Measurements from ENCODE around the gene FAM237B.
A peak's percentile ranks its signal among the peaks of the same experiment; 100 is the strongest.
"Not testable (repeated sequence)": the region's sequence is repeated elsewhere in the genome, so short reads cannot be mapped to it uniquely, and the experiment has no call there.

FAM237B gene

DNA sequence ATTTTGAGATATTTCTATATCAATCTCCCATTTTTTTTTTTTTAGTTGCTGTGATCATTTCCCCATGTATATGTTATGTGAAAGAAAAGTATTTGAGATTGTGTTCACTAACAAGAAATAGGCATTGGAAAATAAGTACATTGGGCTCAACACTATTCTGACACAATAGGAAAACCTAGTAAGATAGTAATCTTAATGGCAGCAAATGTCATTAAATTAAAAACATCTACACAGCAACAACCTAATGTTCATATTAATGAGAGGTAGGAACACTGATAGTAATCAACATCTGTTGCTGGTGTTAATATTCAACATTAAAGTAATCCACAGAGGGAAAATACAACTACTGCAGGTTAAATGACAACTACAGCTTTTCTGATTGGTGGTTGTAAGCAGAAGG, 23.9 kb upstream of the FAM237B start:
- peaks cover 9% of the 10 kb centered on the region; the same call in 1 of the 2 replicates for H3K9me3 ChIP-seq (ENCODE audit: control insufficient read depth, insufficient read depth, low read length)
- no peak overlapping the region for H3K27ac ChIP-seq (ENCODE audit: low read depth, low read length)
- H3K4me2 ChIP-seq (ENCODE audit: low read length) = peak overlapping the region; percentile 80; the same call in 1 of the 2 replicates
- TF ChIP-seq EZH2phosphoT487 (IDR thresholded peaks at IDR 0.05; ENCODE audit: borderline replicate concordance, low read length) = no peak
- TF ChIP-seq, protein P1, sequence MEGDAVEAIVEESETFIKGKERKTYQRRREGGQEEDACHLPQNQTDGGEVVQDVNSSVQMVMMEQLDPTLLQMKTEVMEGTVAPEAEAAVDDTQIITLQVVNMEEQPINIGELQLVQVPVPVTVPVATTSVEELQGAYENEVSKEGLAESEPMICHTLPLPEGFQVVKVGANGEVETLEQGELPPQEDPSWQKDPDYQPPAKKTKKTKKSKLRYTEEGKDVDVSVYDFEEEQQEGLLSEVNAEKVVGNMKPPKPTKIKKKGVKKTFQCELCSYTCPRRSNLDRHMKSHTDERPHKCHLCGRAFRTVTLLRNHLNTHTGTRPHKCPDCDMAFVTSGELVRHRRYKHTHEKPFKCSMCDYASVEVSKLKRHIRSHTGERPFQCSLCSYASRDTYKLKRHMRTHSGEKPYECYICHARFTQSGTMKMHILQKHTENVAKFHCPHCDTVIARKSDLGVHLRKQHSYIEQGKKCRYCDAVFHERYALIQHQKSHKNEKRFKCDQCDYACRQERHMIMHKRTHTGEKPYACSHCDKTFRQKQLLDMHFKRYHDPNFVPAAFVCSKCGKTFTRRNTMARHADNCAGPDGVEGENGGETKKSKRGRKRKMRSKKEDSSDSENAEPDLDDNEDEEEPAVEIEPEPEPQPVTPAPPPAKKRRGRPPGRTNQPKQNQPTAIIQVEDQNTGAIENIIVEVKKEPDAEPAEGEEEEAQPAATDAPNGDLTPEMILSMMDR (IDR thresholded peaks at IDR 0.05; ENCODE audit: low read depth, low read length, poor library complexity, severe bottlenecking) = no peak
- peaks cover 41% of the 10 kb centered on the region for H3K79me2 ChIP-seq (ENCODE audit: control insufficient read depth, low read length)
- no peaks in the 10 kb centered on the region for H4K20me1 ChIP-seq (ENCODE audit: control insufficient read depth, insufficient read depth, low read depth, low read length)
- no peaks in the 10 kb centered on the region for H3K27me3 ChIP-seq (ENCODE audit: control insufficient read depth, low read length)
- peak overlapping the region; percentile 84 for H3K4me3 ChIP-seq (ENCODE audit: low read length)
- H3F3A ChIP-seq (ENCODE audit: control insufficient read depth, insufficient read depth) = peaks cover 5% of the 10 kb centered on the region; the same call in 1 of the 2 replicates
- H3K9me2 ChIP-seq (replicated peaks; ENCODE audit: control insufficient read depth, low read length) = no peaks in the 10 kb centered on the region
- H3K4me1 ChIP-seq (ENCODE audit: control insufficient read depth, low read length) = peaks cover 19% of the 10 kb centered on the region
- H3K36me3 ChIP-seq (ENCODE audit: control insufficient read depth, low read length) = peaks cover 26% of the 10 kb centered on the region

DNA sequence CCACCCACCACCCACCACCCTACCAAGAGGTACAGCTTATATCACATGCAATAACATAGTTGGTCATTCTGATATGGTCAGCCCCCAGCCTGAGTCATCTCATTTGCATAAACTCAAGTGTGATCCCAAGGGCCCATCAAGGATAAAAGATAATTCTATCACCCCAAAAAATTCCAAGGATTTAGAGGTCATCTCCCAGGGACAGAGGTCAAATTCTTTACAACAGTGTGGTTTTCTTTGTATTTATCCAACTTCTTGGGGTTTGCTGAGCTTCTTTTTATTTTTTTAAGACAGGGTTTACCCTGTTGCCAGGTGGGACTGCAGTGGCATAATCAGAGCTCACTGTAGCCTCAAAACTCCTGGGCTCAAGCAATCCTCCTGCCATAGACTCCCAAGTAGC, 16.0 kb upstream of the FAM237B start:
- TF ChIP-seq, protein P1 (IDR thresholded peaks at IDR 0.05; ENCODE audit: low read depth, low read length, poor library complexity, severe bottlenecking) = no peak
- TF ChIP-seq EZH2phosphoT487 (IDR thresholded peaks at IDR 0.05; ENCODE audit: borderline replicate concordance, low read length) = no peak
- Histone ChIP-seq H3K27ac (ENCODE audit: low read depth, low read length) (no peak overlapping the region), H3F3A (ENCODE audit: control insufficient read depth, insufficient read depth) (no peaks in the 10 kb centered on the region), H3K27me3 (ENCODE audit: control insufficient read depth, low read length) (no peaks in the 10 kb centered on the region), H3K4me2 (ENCODE audit: low read length) (no peak overlapping the region), H3K4me1 (ENCODE audit: control insufficient read depth, low read length) (no peaks in the 10 kb centered on the region), H3K79me2 (ENCODE audit: control insufficient read depth, low read length) (no peaks in the 10 kb centered on the region), H3K36me3 (ENCODE audit: control insufficient read depth, low read length) (no peaks in the 10 kb centered on the region), H3K9me2 (replicated peaks; ENCODE audit: control insufficient read depth, low read length) (no peaks in the 10 kb centered on the region), H3K9me3 (ENCODE audit: control insufficient read depth, insufficient read depth, low read length) (peaks cover 11% of the 10 kb centered on the region; the same call in 1 of the 2 replicates), H3K4me3 (ENCODE audit: low read length) (no peak overlapping the region), H4K20me1 (ENCODE audit: control insufficient read depth, insufficient read depth, low read depth, low read length) (no peaks in the 10 kb centered on the region)

- H3K36me3 ChIP-seq (ENCODE audit: control insufficient read depth, low read length); H4K20me1 ChIP-seq (ENCODE audit: control insufficient read depth, insufficient read depth, low read depth, low read length); H3F3A ChIP-seq (ENCODE audit: control insufficient read depth, insufficient read depth); H3K4me2 ChIP-seq (ENCODE audit: low read length); H3K27me3 ChIP-seq (ENCODE audit: control insufficient read depth, low read length); H3K9me2 ChIP-seq (replicated peaks; ENCODE audit: control insufficient read depth, low read length); H3K27ac ChIP-seq (ENCODE audit: low read depth, low read length); H3K4me3 ChIP-seq (ENCODE audit: low read length); H3K79me2 ChIP-seq (ENCODE audit: control insufficient read depth, low read length); H3K4me1 ChIP-seq (ENCODE audit: control insufficient read depth, low read length): not testable (repeated sequence)
- H3K9me3 ChIP-seq (ENCODE audit: control insufficient read depth, insufficient read depth, low read length) = peaks cover 11% of the 10 kb centered on the region; the same call in 1 of the 2 replicates
These were observed 13.8 kb upstream of the FAM237B start for GRCh38 chr7:90334926-90335325.

DNA sequence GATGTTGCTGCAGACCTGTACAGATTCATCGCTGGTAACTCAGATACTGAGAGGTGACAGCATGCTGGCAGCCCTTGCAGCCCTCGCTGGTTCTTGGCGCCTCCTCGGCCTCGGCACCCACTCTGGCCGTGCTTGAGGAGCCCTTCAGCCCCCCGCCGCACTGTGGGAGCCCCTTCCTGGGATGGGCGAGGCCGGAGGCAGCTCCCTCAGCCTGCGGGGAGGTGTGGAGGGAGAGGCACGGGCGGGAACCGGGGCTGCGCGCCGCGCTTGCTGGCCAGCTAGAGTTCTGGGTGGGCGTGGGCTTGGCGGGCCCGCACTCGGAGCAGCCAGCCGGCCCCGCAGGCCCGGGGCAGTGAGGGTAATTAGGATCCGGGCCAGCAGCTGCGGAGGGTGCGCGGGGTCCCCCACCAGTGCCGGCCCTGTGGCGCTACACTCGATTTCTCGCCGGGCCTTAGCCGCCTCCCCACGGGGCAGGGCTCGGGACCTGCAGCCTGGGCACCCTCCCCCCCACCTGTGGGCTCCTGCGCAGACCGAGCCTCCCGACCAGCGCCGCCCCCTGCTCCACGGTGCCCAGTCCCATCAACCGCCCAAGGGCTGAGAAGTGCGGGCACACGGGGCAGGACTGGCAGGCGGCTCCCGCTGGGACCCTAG, 13.2 kb upstream of the FAM237B start:
- Histone ChIP-seq H3K36me3 (ENCODE audit: control insufficient read depth, low read length) (no peaks in the 10 kb centered on the region), H3K9me3 (ENCODE audit: control insufficient read depth, insufficient read depth, low read length) (peaks cover 11% of the 10 kb centered on the region; the same call in 1 of the 2 replicates), H3K4me1 (ENCODE audit: control insufficient read depth, low read length) (no peaks in the 10 kb centered on the region), H3K27ac (ENCODE audit: low read depth, low read length) (no peak overlapping the region), H3K9me2 (replicated peaks; ENCODE audit: control insufficient read depth, low read length) (no peaks in the 10 kb centered on the region), H3K4me2 (ENCODE audit: low read length) (no peak overlapping the region), H3F3A (ENCODE audit: control insufficient read depth, insufficient read depth) (no peaks in the 10 kb centered on the region), H3K27me3 (ENCODE audit: control insufficient read depth, low read length) (0 out of 2 replicates have a peak, but pooled peaks cover 4% of the 10 kb centered on the region), H3K4me3 (ENCODE audit: low read length) (no peak overlapping the region), H4K20me1 (ENCODE audit: control insufficient read depth, insufficient read depth, low read depth, low read length) (no peaks in the 10 kb centered on the region), H3K79me2 (ENCODE audit: control insufficient read depth, low read length) (no peaks in the 10 kb centered on the region)
- TF ChIP-seq, protein P1 (IDR thresholded peaks at IDR 0.05; ENCODE audit: low read depth, low read length, poor library complexity, severe bottlenecking) = no peak
- no peak for TF ChIP-seq EZH2phosphoT487 (IDR thresholded peaks at IDR 0.05; ENCODE audit: borderline replicate concordance, low read length)
